GM12874 (cell line): ENCODE results near the gene VPS37C.

Experiments
- TF ChIP-seq, protein P1 (sequence below): IDR thresholded peaks from 2 replicates; pipeline ENCODE4 v1.5.1; 2011; ENCODE audit warnings: low read depth, mild to moderate bottlenecking, control low read depth, low read length, moderate library complexity; ENCODE audit not compliant: insufficient read depth

VPS37C gene

DNA sequence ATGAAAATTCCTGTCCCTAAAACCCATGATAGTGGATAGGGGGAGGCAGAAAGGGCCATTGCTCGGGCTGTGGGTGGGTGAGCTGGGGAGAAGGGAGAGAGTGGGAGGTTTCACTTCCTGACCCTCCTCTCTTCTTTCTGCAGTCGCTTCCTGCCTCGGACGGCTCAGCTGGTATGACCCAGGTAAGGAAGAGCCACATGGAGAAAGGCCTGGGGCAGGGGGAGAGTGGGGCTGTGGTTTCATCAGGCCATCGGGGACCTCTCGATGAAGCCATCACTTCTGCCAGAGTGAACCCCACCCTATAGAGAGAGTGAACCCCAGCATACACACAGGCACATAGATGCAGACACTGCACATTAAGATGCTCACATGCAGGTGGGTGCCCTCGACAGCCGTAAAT lies 46.3 kb downstream of the VPS37C start:
- TF ChIP-seq, protein P1, sequence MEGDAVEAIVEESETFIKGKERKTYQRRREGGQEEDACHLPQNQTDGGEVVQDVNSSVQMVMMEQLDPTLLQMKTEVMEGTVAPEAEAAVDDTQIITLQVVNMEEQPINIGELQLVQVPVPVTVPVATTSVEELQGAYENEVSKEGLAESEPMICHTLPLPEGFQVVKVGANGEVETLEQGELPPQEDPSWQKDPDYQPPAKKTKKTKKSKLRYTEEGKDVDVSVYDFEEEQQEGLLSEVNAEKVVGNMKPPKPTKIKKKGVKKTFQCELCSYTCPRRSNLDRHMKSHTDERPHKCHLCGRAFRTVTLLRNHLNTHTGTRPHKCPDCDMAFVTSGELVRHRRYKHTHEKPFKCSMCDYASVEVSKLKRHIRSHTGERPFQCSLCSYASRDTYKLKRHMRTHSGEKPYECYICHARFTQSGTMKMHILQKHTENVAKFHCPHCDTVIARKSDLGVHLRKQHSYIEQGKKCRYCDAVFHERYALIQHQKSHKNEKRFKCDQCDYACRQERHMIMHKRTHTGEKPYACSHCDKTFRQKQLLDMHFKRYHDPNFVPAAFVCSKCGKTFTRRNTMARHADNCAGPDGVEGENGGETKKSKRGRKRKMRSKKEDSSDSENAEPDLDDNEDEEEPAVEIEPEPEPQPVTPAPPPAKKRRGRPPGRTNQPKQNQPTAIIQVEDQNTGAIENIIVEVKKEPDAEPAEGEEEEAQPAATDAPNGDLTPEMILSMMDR = no peak

DNA sequence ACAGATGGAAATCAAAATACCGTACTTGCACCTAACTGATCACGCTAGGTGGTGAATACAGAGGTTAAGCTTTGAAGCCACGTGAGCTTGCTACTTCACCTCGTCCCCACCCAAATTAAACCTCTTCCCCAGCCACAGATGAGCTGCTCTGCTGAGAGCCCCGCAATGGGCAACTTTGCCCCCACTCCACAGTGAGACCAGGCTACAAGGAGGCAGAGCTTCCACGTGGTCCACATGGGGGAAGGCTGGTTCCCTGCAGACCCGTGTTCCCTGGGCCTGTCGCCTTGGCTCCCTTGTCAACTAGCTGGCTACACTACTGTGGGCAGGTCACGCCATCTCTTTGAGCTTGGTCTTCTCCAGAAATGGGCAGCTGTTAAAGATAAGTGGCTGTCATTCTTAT lies 48.0 kb downstream of the VPS37C start:
- TF ChIP-seq, protein P1 = no peak

DNA sequence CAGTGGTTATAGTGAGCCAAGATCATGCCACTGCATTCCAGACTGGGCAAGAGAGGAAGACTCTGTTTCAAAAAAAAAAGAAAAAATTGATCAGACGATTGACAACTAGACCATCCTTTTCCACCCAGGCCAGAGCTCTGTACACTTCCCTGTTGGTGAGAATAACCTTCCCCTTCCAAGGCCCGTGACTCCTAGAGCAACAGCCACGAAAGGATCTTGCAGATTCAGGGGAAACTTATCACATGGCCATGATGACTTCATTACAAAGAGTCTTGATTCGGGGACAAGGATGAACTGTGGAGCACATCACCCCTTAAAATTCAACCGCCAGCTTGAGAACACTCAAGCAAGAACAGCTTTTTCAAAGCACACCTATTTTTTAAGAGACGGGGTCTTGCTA lies 48.7 kb downstream of the VPS37C start:
- TF ChIP-seq, protein P1 = no peak

DNA sequence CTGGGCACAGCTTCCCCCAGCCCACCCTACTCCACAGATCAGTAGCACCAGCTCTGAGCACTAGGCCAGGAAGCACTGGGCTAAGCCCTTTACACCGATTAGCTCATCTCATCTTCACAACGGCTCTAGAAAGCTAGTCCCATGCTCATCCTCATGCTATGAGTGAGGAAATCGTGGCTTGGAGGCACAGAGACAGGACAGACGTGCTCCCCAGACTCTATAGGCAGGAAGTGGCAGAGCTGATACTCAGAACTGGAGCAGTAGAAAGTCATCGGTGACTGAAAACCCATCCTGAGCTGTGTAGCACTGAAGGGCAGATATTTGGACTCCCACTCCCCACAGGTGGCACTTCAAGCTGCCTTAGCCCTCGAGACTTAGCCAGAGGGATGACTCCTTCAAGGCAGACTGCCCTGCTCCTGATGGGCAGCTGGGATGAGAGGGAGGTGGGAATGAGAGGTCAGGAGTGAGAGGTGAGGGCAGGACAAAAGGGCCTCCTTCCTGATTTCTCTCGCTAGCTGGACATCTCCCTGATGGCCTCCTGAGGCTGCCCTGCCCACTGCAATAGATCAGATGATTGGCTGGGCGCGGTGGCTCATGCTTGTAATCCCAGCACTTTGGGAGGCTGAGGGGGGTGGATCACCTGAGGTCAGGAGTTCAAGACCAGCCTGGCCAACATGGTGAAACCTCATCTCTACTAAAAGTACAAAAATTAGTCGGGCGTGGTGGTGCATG lies 49.3 kb downstream of the VPS37C start:
- TF ChIP-seq, protein P1 = no peak

DNA sequence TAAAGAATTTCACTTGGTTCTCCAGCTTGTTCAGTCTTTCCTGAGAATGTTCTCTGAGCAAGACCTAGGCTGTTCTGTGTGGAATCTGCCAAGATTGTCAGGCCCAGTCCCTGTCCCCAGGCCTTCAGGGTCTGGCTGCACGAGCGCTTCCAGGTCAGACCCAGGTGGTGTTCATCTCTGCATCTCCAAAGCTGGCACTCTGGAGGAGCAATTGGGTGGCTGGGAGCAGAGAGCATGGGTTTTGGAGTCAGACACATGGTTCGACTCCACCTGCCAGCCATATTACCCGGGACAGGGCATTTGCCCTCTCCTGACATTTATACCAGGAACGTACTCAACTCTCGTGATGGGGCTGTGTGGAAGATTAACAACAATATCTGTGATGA lies 50.2 kb downstream of the VPS37C start:
- TF ChIP-seq, protein P1 = no peak

DNA sequence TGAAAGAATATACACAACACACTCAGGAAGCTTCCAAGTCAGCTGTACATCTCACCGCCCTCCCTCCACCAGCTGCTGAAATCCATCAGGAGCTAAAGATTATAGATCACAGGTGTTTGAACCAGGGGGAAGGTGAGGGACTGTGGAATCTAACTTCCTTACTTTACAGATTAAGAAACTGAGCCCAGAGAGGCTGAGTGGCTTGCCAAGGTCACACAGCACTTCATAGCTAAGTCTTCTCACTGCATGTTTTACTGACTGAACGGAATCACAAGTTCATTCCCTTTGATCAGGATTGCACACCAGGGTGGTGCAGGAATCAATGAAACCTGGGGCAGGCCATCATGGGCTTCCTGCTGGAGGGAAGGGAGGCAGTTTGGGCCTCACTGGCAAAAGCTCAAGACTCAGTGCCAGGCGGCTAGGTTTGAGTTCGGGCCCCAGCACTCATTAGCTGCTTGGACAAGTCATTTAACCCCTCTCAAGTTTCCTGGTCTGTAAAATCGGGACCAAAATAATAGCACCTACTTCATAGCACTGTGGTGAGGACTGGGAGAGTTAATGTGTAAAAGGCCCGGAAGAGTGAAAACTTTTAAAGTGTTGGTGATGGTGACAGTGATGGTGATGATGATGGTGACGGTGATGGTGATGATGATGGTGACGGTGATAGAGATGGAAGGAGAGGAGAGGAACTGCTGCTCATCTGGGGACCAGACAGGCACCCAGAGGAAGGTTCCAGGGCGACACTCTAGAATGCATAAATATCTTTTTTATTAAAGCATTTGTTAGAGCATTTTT lies 50.8 kb downstream of the VPS37C start:
- TF ChIP-seq, protein P1 = no peak

DNA sequence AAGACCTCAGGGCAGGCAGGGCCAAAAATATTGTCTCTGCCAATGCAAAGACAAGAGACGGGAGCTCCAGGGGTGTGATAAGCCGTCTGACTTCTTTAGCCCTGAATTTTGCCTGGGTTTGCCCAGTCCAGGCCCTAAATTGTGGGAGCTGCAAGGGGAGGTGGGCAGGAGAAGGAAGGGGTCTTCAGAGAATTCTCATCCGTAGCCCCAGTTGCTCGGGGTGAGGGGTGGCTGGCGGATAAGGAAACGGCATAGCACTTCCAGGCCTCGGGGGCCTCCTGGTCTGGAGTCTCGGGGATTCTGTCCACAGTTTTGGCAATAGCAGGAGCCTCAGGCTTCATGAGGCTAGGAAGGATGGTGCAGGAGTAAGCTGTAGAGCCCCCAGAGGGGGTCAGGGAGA lies 51.6 kb downstream of the VPS37C start:
- TF ChIP-seq, protein P1 = no peak
